ENCODE data around the gene PACSIN2.

GRCh38 chr22:42905217-42905616 is 109.7 kb downstream of the PACSIN2 start:
- TF ChIP-seq GATA2 (IDR thresholded peaks at IDR 0.05; ENCODE audit: low read depth, low read length), result no peak
- no peak for TF ChIP-seq GATA3 (IDR thresholded peaks at IDR 0.05; ENCODE audit: low read depth, low read length)
